ENCODE results near the gene BEST4.

DNA sequence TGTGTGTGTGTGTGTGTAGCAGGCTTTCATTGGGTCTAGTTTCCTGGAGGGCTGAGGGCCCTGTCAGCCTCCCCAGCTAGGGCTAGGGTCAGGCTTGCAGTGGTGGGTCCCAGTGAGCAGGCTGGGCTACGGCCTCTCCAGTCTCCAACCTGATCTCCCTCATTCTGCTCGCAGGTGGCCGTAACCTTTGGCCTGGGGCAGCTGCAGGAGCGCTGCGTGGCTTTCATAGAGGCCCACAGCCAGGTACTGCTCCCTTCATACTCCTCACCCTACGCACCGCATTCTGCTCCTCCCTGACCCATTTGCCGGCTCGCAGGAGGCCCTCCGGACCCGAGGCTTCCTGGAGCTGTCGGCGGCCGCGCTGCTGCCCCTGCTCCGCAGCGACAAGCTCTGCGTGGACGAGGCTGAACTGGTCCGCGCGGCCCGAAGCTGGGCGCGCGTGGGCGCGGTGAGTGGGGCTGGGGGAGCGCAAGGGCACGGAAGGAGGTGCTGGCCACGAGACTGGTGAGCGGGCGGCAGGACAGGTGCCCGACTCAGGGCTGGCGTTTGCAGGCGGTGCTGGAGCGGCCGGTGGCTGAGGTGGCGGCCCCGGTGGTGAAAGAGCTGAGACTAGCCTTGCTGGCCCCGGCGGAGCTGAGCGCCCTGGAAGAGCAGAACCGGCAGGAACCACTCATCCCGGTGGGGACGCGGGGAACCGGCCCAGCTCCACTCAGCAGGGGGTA lies 25.0 kb upstream of the BEST4 start:
- TF ChIP-seq, protein P1, sequence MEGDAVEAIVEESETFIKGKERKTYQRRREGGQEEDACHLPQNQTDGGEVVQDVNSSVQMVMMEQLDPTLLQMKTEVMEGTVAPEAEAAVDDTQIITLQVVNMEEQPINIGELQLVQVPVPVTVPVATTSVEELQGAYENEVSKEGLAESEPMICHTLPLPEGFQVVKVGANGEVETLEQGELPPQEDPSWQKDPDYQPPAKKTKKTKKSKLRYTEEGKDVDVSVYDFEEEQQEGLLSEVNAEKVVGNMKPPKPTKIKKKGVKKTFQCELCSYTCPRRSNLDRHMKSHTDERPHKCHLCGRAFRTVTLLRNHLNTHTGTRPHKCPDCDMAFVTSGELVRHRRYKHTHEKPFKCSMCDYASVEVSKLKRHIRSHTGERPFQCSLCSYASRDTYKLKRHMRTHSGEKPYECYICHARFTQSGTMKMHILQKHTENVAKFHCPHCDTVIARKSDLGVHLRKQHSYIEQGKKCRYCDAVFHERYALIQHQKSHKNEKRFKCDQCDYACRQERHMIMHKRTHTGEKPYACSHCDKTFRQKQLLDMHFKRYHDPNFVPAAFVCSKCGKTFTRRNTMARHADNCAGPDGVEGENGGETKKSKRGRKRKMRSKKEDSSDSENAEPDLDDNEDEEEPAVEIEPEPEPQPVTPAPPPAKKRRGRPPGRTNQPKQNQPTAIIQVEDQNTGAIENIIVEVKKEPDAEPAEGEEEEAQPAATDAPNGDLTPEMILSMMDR (IDR thresholded peaks at IDR 0.05): no peak
- no peak for TF ChIP-seq EZH2 (IDR thresholded peaks at IDR 0.05)

Data from neural progenitor cell (in vitro differentiated cells).